Activated CD4-positive, alpha-beta T cell treated with anti-CD3 and anti-CD28 coated beads, Interleukin-2, amount 10 ng/mL, durations not matched to agents 24 days and 14 days (primary cell): ENCODE measurements around the gene BCL3. TPM values are rescaled to one million over a fixed set of nuclear protein-coding genes. Genes with fewer than 3 reads are reported as not detected.

Source experiments
- DNase-seq: peaks from one replicate; pipeline ENCODE4 v3.0.0; 2022
- H3K27ac Mint-ChIP-seq: one replicate; pipeline ENCODE4 v1.8.0; 2022; ENCODE audit warnings: mild to moderate bottlenecking, mixed read lengths
- H3K27me3 Mint-ChIP-seq: one replicate; pipeline ENCODE4 v1.8.0; 2022; ENCODE audit warnings: mixed read lengths
- H3K36me3 Mint-ChIP-seq: one replicate; pipeline ENCODE4 v1.8.0; 2022; ENCODE audit warnings: low read depth, mild to moderate bottlenecking, mixed read lengths
- H3K4me1 Mint-ChIP-seq: one replicate; pipeline ENCODE4 v1.8.0; 2021; ENCODE audit warnings: mixed read lengths
- H3K4me3 Mint-ChIP-seq: one replicate; pipeline ENCODE4 v1.8.0; 2022; ENCODE audit warnings: mild to moderate bottlenecking, moderate library complexity, mixed read lengths
- H3K9me3 Mint-ChIP-seq: one replicate; pipeline ENCODE4 v1.8.0; 2021; ENCODE audit warnings: mixed read lengths
- intact Hi-C: fragments of 100-400 bp; cut with micrococcal nuclease; formaldehyde crosslinking; loops from one replicate; pipeline ENCODE4 v1.15.1; 2023
- total RNA-seq: library from RNA; stranded (reverse); gene quantifications from 2 replicates; pipeline ENCODE4 v1.2.3, GENCODE V29; 2022

Gene BCL3
- total RNA-seq, 1 donor from 2014 or later = 73.1 TPM

DNA sequence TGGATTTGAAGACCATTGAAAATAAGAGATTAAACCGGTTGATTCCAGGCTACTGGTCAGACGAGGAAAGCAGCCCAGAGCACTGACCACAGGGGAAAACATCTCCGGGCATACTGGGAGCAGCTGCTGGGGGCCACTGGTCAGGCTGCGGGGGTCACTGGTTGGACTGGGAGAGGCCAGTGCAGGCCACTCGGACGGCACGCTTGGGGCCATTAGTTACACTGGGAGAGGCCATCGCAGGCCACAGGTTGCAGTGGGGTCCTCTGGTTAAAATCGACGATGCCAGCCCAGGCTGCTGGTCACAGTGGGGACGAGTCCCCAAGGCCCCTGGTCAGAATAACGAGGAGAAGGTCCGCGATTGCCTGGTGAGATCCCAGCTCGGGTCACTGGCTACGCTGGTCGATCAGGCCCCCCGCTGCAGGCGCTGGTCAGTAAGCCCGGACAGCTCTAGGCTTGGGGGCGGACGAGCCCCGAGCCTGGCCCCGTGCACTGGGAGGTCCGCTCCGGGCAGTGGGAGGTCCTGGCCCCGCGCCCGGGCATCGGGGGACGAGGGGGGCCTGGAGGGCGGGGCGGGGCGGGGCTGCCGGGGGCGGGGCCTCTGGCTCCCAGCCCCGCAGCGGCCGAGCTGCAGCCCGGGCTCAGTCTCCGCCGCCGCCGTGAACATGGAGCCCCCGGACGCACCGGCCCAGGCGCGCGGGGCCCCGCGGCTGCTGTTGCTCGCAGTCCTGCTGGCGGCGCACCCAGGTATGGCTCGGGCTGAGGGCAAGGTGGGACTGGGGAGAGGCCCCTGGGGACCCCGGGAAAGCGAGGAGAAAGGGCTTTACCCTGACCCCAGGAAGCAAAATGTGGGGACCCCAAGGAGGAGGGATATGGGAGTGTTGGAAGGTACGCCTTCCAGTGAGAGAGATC is 60.2 kb downstream of the BCL3 start, which contains the start of gene BCAM:
TSS of gene BCAM (plus strand) at position 641 of the 909 bp plus-strand sequence. CDS start at position 663, 22 bp downstream.
- H3K27ac Mint-ChIP-seq = no peak within 1 kb of the TSS
- peaks cover 12% of the 10 kb centered on the region for H3K27me3 Mint-ChIP-seq
- no peaks in the 10 kb centered on the region for H3K9me3 Mint-ChIP-seq
- intact Hi-C loops = no loop called here
- no peaks in the 10 kb centered on the region for H3K36me3 Mint-ChIP-seq
- H3K4me3 Mint-ChIP-seq = no peak within 1 kb of the TSS
- DNase-seq = no peak
- H3K4me1 Mint-ChIP-seq = no peaks in the 10 kb centered on the region

Other genes with a start within 250 kb of the BCL3 start
- gene ZNF180, start 248.2 kb upstream of the BCL3 start, total RNA-seq = 7.0 and 8.5 TPM in 2 replicates
- not detected in 2 replicates for gene CEACAM20, start 219.0 kb upstream of the BCL3 start, total RNA-seq
- not detected in 2 replicates for gene IGSF23, start 135.1 kb upstream of the BCL3 start, total RNA-seq
- 18.5 and 19.1 TPM in 2 replicates for gene PVR, start 104.8 kb upstream of the BCL3 start, total RNA-seq
- 0.86 and 1.2 TPM in 2 replicates for gene CEACAM19, start 77.2 kb upstream of the BCL3 start, total RNA-seq
- not detected in 2 replicates for gene CEACAM16, start 49.6 kb upstream of the BCL3 start, total RNA-seq
- not detected in 2 replicates for gene CBLC, start 29.2 kb downstream of the BCL3 start, total RNA-seq
- gene BCAM, start 60.4 kb downstream of the BCL3 start, total RNA-seq = not detected in 2 replicates
- gene NECTIN2, start 97.6 kb downstream of the BCL3 start, total RNA-seq = 0.19 and 0.44 TPM in 2 replicates
- 208 and 213 TPM in 2 replicates for gene TOMM40, start 142.5 kb downstream of the BCL3 start, total RNA-seq
- gene APOE, start 157.1 kb downstream of the BCL3 start, total RNA-seq = 0.83 and 1.1 TPM in 2 replicates
- 1.8 and 2.1 TPM in 2 replicates for gene APOC1, start 165.9 kb downstream of the BCL3 start, total RNA-seq
- gene APOC4, start 193.5 kb downstream of the BCL3 start, total RNA-seq = not detected in 2 replicates
- gene APOC2, start 197.3 kb downstream of the BCL3 start, total RNA-seq = not detected in 2 replicates
- 71.7 and 76.6 TPM in 2 replicates for gene CLPTM1, start 206.7 kb downstream of the BCL3 start, total RNA-seq